Epidermal melanocyte (primary cell): ENCODE data around the gene HBE1.

Experiments used
- DNase-seq: peaks from one replicate; pipeline ENCODE4 v3.0.0; 2011; ENCODE audit warnings: low spot score; ENCODE audit not compliant: insufficient read length

HBE1 gene

GRCh38 chr11:5234381-5234834 lies 35.3 kb downstream of the HBE1 start, which contains the start of gene HBD:
HBD (minus strand) TSS chr11:5234483; CDS start chr11:5234433, 50 bp downstream.
- DNase-seq, result no peak

- DNase-seq, result no peak
Observed at GRCh38 chr11:5233307-5233706, 36.4 kb downstream of the HBE1 start.

GRCh38 chr11:5232821-5233220 lies 36.9 kb downstream of the HBE1 start:
- DNase-seq, result no peak

GRCh38 chr11:5232176-5232575 lies 37.6 kb downstream of the HBE1 start:
- no peak for DNase-seq

- no peak for DNase-seq
Observed at GRCh38 chr11:5231111-5231510, 38.6 kb downstream of the HBE1 start.

GRCh38 chr11:5230266-5230665 lies 39.5 kb downstream of the HBE1 start:
- DNase-seq, result no peak

- DNase-seq, result no peak
Observed at GRCh38 chr11:5229796-5230195, 39.9 kb downstream of the HBE1 start.

GRCh38 chr11:5229356-5229755 lies 40.4 kb downstream of the HBE1 start:
- DNase-seq, result no peak

GRCh38 chr11:5228124-5228523 lies 41.6 kb downstream of the HBE1 start:
- DNase-seq, result no peak

GRCh38 chr11:5227681-5228080 lies 42.1 kb downstream of the HBE1 start:
- DNase-seq, result no peak

- DNase-seq, result no peak
Observed at GRCh38 chr11:5226732-5227310, 42.9 kb downstream of the HBE1 start, which contains the start of gene HBB. HBB (minus strand) TSS chr11:5227071; CDS start chr11:5227021, 50 bp downstream.

GRCh38 chr11:5225480-5225871 lies 44.3 kb downstream of the HBE1 start:
- no peak for DNase-seq

- DNase-seq, result no peak
Observed at GRCh38 chr11:5224538-5225479, 44.9 kb downstream of the HBE1 start.

- no peak for DNase-seq
Observed at GRCh38 chr11:5223686-5224085, 46.1 kb downstream of the HBE1 start.

- DNase-seq, result no peak
Observed at GRCh38 chr11:5223146-5223545, 46.6 kb downstream of the HBE1 start.
